ENCODE measurements around the gene ATP8B4. TPM values are rescaled to one million over a fixed set of nuclear protein-coding genes. Genes with fewer than 3 reads are reported as not detected.

The ATP8B4 gene
- total and polyA plus RNA-seq, 2 experiments from 2014 or later = 0.89 to 1.5 TPM

DNA sequence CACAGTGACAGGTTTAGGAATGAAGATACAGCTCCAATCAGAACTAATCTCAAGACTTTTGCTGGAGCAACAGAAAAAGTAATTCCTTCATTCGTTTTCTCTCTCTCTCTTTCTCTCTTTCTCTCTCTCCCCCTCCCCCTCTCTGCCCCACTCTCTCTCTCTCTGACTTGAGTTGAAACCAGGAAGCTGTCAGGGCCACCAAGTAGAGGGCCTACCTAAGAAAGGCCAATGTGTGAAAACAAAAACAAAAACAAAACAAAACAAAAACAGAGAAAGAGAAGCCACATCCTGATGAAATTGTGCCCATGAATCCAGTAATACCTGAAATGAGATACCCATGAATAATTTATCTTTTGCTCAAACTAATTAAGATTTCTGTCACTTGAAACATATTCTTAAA, 72.9 kb downstream of the ATP8B4 start:
- Histone ChIP-seq H4K20me1 (ENCODE audit: insufficient read depth) (no peaks in the 10 kb centered on the region), H3K27ac (no peak overlapping the region), H3K4me3 (no peak overlapping the region), H3K27me3 (replicated peaks; ENCODE audit: insufficient read depth) (no peaks in the 10 kb centered on the region), H3K9me3 (ENCODE audit: low read depth) (no peaks in the 10 kb centered on the region), H3K79me2 (ENCODE audit: insufficient read depth) (no peaks in the 10 kb centered on the region), H2AFZ (no peak overlapping the region), H3K9me2 (ENCODE audit: insufficient read depth) (no peaks in the 10 kb centered on the region), H3K9ac (no peak overlapping the region), H3K36me3 (ENCODE audit: low read depth) (no peaks in the 10 kb centered on the region; the same call in 1 of the 2 replicates), H3K4me2 (ENCODE audit: unreplicated experiment) (no peak overlapping the region), H3F3A (ENCODE audit: insufficient read depth) (peaks cover 27% of the 10 kb centered on the region), H3K4me1 (ENCODE audit: insufficient read depth) (peaks cover 33% of the 10 kb centered on the region)
- no peak for TF ChIP-seq EZH2 (IDR thresholded peaks at IDR 0.05; ENCODE audit: insufficient read depth, poor library complexity, severe bottlenecking)
- no peak for TF ChIP-seq EZH2phosphoT487 (IDR thresholded peaks at IDR 0.05; ENCODE audit: insufficient read depth, low read depth)
- in situ Hi-C loops (cut with MboI) = no loop called here
- DNase-seq = no peak
- WGBS, 2 experiments (ENCODE audit: low coverage in 1 of 2, low lambda C conversion rate in 2 of 2, missing lambda C conversion rate in 2 of 2) = 50 to 86% methylated on average over 1 of the region's 1 CpG

GRCh38 chr15:50044904-50045303, 74.1 kb downstream of the ATP8B4 start:
- DNase-seq = no peak
- Histone ChIP-seq H3K9me3 (ENCODE audit: low read depth) (no peaks in the 10 kb centered on the region), H3K27me3 (replicated peaks; ENCODE audit: insufficient read depth) (no peaks in the 10 kb centered on the region), H3K4me1 (ENCODE audit: insufficient read depth) (peaks cover 22% of the 10 kb centered on the region), H3F3A (ENCODE audit: insufficient read depth) (peaks cover 17% of the 10 kb centered on the region), H3K4me3 (no peak overlapping the region), H3K4me2 (ENCODE audit: unreplicated experiment) (no peak overlapping the region), H2AFZ (no peak overlapping the region), H3K9ac (no peak overlapping the region), H3K36me3 (ENCODE audit: low read depth) (no peaks in the 10 kb centered on the region; the same call in 1 of the 2 replicates), H3K79me2 (ENCODE audit: insufficient read depth) (no peaks in the 10 kb centered on the region), H3K9me2 (ENCODE audit: insufficient read depth) (no peaks in the 10 kb centered on the region), H3K27ac (no peak overlapping the region), H4K20me1 (ENCODE audit: insufficient read depth) (no peaks in the 10 kb centered on the region)
- in situ Hi-C loops (cut with MboI) = no loop called here
- WGBS, 2 experiments (ENCODE audit: low coverage in 1 of 2, low lambda C conversion rate in 2 of 2, missing lambda C conversion rate in 2 of 2) = 34 to 39% methylated on average over 2 of the region's 2 CpGs
- TF ChIP-seq EZH2 (IDR thresholded peaks at IDR 0.05; ENCODE audit: insufficient read depth, poor library complexity, severe bottlenecking) (no peak), EZH2phosphoT487 (IDR thresholded peaks at IDR 0.05; ENCODE audit: insufficient read depth, low read depth) (no peak)

- Histone ChIP-seq H3K79me2 (ENCODE audit: insufficient read depth) (no peaks in the 10 kb centered on the region), H4K20me1 (ENCODE audit: insufficient read depth) (no peaks in the 10 kb centered on the region), H3K9me3 (ENCODE audit: low read depth) (no peaks in the 10 kb centered on the region), H3F3A (ENCODE audit: insufficient read depth) (peaks cover 12% of the 10 kb centered on the region), H3K4me1 (ENCODE audit: insufficient read depth) (peaks cover 17% of the 10 kb centered on the region), H3K27me3 (replicated peaks; ENCODE audit: insufficient read depth) (no peaks in the 10 kb centered on the region), H3K9me2 (ENCODE audit: insufficient read depth) (no peaks in the 10 kb centered on the region), H3K27ac (no peak overlapping the region), H2AFZ (no peak overlapping the region), H3K36me3 (ENCODE audit: low read depth) (no peaks in the 10 kb centered on the region; the same call in 1 of the 2 replicates), H3K9ac (no peak overlapping the region), H3K4me3 (no peak overlapping the region), H3K4me2 (ENCODE audit: unreplicated experiment) (no peak overlapping the region)
- no peak for TF ChIP-seq EZH2 (IDR thresholded peaks at IDR 0.05; ENCODE audit: insufficient read depth, poor library complexity, severe bottlenecking)
- no peak for TF ChIP-seq EZH2phosphoT487 (IDR thresholded peaks at IDR 0.05; ENCODE audit: insufficient read depth, low read depth)
- no peak for DNase-seq
- in situ Hi-C loops (cut with MboI) = no loop called here
Observed at GRCh38 chr15:50044406-50044805, 74.6 kb downstream of the ATP8B4 start.

GRCh38 chr15:50042775-50043174, 76.3 kb downstream of the ATP8B4 start:
- Histone ChIP-seq H4K20me1 (ENCODE audit: insufficient read depth) (no peaks in the 10 kb centered on the region), H3K36me3 (ENCODE audit: low read depth) (no peaks in the 10 kb centered on the region; the same call in 1 of the 2 replicates), H3K27ac (no peak overlapping the region), H3K4me1 (ENCODE audit: insufficient read depth) (peaks cover 15% of the 10 kb centered on the region), H3K4me2 (ENCODE audit: unreplicated experiment) (no peak overlapping the region), H3K9ac (no peak overlapping the region), H3K9me2 (ENCODE audit: insufficient read depth) (no peaks in the 10 kb centered on the region), H3K79me2 (ENCODE audit: insufficient read depth) (no peaks in the 10 kb centered on the region), H3K27me3 (replicated peaks; ENCODE audit: insufficient read depth) (no peaks in the 10 kb centered on the region), H2AFZ (no peak overlapping the region), H3F3A (ENCODE audit: insufficient read depth) (peaks cover 5% of the 10 kb centered on the region; the same call in 1 of the 2 replicates), H3K4me3 (no peak overlapping the region), H3K9me3 (ENCODE audit: low read depth) (no peaks in the 10 kb centered on the region)
- DNase-seq = no peak
- 74 to 76% methylated on average over 2 of the region's 2 CpGs for WGBS, 2 experiments (ENCODE audit: low coverage in 1 of 2, low lambda C conversion rate in 2 of 2, missing lambda C conversion rate in 2 of 2)
- TF ChIP-seq EZH2phosphoT487 (IDR thresholded peaks at IDR 0.05; ENCODE audit: insufficient read depth, low read depth) = no peak
- no peak for TF ChIP-seq EZH2 (IDR thresholded peaks at IDR 0.05; ENCODE audit: insufficient read depth, poor library complexity, severe bottlenecking)
- in situ Hi-C loops (cut with MboI) = no loop called here

GRCh38 chr15:50030456-50030855, 88.6 kb downstream of the ATP8B4 start:
- no peak overlapping the region for H3K9ac ChIP-seq
- H3K4me2 ChIP-seq (ENCODE audit: unreplicated experiment) = no peak overlapping the region
- no peak overlapping the region for H3K27ac ChIP-seq
- in situ Hi-C loops (cut with MboI) = no loop called here
- TF ChIP-seq EZH2 (IDR thresholded peaks at IDR 0.05; ENCODE audit: insufficient read depth, poor library complexity, severe bottlenecking) (no peak), EZH2phosphoT487 (IDR thresholded peaks at IDR 0.05; ENCODE audit: insufficient read depth, low read depth) (no peak)
- no peak overlapping the region for H3K4me3 ChIP-seq
- no peaks in the 10 kb centered on the region for H3K79me2 ChIP-seq (ENCODE audit: insufficient read depth)
- no peaks in the 10 kb centered on the region for H4K20me1 ChIP-seq (ENCODE audit: insufficient read depth)
- H3K27me3 ChIP-seq (replicated peaks; ENCODE audit: insufficient read depth) = no peaks in the 10 kb centered on the region
- no peaks in the 10 kb centered on the region for H3K36me3 ChIP-seq (ENCODE audit: low read depth)
- no peak for DNase-seq
- H3F3A ChIP-seq (ENCODE audit: insufficient read depth) = no peaks in the 10 kb centered on the region
- H3K9me2 ChIP-seq (ENCODE audit: insufficient read depth) = no peaks in the 10 kb centered on the region
- H3K4me1 ChIP-seq (ENCODE audit: insufficient read depth) = no peaks in the 10 kb centered on the region
- no peak overlapping the region for H2AFZ ChIP-seq
- no peaks in the 10 kb centered on the region for H3K9me3 ChIP-seq (ENCODE audit: low read depth)

Measured in GM23248 (cell line).